ENCODE measurements around the gene MMP7.

Gene MMP7

DNA sequence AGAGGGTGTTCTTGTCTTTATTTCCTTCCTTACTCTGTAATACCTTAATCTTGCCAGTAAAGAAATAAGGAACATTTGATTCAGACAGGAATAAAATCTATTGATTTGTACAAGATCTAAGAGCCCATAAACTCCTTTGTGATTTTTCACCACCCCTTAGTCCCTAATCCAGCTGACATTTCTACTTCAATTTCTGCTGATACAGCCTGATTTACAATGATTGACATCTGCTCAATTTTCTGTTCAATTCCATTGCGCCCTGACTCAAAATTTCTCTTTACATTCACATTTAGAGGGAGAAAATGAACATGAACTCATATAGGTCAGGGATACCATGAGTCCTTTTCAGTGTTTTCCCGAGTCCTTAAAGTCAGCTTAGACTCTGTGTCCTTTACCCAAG is 50.8 kb downstream of the MMP7 start:
- TF ChIP-seq, protein P1, sequence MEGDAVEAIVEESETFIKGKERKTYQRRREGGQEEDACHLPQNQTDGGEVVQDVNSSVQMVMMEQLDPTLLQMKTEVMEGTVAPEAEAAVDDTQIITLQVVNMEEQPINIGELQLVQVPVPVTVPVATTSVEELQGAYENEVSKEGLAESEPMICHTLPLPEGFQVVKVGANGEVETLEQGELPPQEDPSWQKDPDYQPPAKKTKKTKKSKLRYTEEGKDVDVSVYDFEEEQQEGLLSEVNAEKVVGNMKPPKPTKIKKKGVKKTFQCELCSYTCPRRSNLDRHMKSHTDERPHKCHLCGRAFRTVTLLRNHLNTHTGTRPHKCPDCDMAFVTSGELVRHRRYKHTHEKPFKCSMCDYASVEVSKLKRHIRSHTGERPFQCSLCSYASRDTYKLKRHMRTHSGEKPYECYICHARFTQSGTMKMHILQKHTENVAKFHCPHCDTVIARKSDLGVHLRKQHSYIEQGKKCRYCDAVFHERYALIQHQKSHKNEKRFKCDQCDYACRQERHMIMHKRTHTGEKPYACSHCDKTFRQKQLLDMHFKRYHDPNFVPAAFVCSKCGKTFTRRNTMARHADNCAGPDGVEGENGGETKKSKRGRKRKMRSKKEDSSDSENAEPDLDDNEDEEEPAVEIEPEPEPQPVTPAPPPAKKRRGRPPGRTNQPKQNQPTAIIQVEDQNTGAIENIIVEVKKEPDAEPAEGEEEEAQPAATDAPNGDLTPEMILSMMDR (IDR thresholded peaks at IDR 0.05; ENCODE audit: low read length, missing control alignments): no peak
- DNase-seq (ENCODE audit: low read depth): no peak
- no peak overlapping the region for H3K4me3 ChIP-seq (replicated peaks; ENCODE audit: low read depth, low read length)

DNA sequence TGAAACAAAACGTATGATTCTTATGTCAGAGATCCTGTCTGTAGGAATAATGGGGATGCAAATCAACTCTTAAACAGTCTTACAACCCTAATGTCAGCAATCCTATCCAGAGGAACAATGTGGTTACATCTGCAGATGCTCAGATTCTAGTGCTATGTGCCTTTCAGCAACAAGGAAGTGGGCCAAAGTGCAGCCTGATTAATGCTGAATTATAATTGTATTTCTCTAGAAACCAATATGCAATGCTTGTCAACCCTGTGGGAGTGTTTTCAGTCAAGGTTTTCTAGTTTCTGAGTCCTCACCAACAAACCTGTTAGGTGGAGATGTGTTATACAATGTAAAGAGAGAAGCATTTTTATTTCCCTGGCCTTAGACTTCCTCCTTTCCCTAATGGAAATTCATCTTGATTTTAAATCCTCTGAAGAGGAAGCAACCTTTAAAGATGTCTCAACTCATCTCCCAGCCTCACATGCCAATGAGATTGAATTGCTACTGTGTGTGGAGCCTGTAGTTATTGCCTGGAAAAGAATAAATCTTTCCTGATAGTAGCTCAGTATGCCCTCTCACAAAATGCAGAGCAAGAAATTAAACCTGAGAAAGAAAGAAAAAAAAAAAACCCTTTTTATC is 51.8 kb downstream of the MMP7 start:
- TF ChIP-seq, protein P1 (IDR thresholded peaks at IDR 0.05; ENCODE audit: low read length, missing control alignments): no peak
- DNase-seq (ENCODE audit: low read depth): no peak
- no peak overlapping the region for H3K4me3 ChIP-seq (replicated peaks; ENCODE audit: low read depth, low read length)

DNA sequence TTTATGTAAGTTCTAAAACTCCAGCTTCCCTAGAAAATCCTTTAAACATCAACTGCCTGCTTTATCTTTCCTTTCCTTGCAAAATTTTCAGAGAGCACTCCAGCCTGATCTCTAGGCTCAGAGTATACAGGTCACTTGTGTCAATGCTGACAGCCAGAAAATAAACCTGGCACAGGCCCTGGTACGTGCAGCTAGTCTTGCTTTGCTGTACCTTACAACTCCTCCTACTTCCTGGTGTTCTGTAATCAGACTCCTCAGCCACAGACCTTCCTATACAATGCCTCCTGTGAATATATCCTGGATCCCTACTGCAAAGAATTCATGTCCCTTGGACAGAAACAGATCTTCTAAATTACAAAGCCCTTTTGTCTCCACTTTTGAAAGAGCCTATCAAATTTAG is 53.7 kb downstream of the MMP7 start:
- no peak overlapping the region for H3K4me3 ChIP-seq (replicated peaks; ENCODE audit: low read depth, low read length)
- TF ChIP-seq, protein P1 (IDR thresholded peaks at IDR 0.05; ENCODE audit: low read length, missing control alignments): no peak
- DNase-seq (ENCODE audit: low read depth): peak; percentile 51

- peak; percentile 70 for DNase-seq (ENCODE audit: low read depth)
- H3K4me3 ChIP-seq (replicated peaks; ENCODE audit: low read depth, low read length): no peak overlapping the region
- TF ChIP-seq, protein P1 (IDR thresholded peaks at IDR 0.05; ENCODE audit: low read length, missing control alignments): no peak
These were observed 54.5 kb downstream of the MMP7 start for GRCh38 chr11:102476069-102476468.

DNA sequence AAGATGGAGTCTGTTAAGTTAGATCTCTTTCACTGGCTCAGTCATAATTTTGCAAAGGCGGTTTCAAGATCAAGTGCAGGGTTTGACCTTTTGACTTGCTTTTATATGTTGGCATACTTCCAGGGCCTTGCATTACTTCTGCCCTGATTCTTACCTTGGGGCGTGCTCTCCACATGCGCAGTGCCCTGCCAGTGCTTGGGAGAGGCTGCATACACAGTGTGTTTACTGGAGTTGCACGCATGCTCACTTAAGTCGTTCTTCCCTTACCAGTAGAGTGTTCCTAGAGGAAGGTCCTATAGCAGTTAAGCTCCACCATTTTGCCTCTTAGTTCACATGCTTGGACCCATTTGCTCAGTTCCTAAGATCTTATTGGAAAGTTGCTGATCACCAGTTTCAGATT is 57.0 kb downstream of the MMP7 start:
- no peak overlapping the region for H3K4me3 ChIP-seq (replicated peaks; ENCODE audit: low read depth, low read length)
- TF ChIP-seq, protein P1 (IDR thresholded peaks at IDR 0.05; ENCODE audit: low read length, missing control alignments): no peak
- no peak for DNase-seq (ENCODE audit: low read depth)

DNA sequence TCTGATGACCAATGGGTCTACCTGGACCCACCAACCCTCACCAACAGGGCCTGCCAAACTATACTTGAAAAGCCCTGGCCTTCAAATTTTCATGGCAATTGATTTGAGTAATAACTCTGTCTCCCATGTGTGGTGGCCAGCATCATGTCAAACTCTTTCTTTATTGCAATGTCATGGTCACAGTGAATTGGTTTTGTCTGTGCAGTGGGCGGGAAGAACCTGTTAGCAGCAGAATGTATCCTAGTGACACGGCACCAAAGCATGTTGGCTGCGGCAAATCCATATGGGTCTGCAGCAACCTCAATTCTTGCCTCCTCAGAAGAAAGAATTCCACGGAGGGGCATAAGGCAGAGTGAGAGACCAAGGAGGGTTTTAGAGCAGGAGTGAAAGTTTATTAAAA is 58.4 kb downstream of the MMP7 start:
- no peak for DNase-seq (ENCODE audit: low read depth)
- TF ChIP-seq, protein P1 (IDR thresholded peaks at IDR 0.05; ENCODE audit: low read length, missing control alignments): no peak
- H3K4me3 ChIP-seq (replicated peaks; ENCODE audit: low read depth, low read length): no peak overlapping the region

GRCh38 chr11:102471474-102471873 is 59.1 kb downstream of the MMP7 start:
- no peak for DNase-seq (ENCODE audit: low read depth)
- H3K4me3 ChIP-seq (replicated peaks; ENCODE audit: low read depth, low read length): no peak overlapping the region
- TF ChIP-seq, protein P1 (IDR thresholded peaks at IDR 0.05; ENCODE audit: low read length, missing control alignments): no peak
